Measurements from ENCODE around the gene PRPF38B. TPM values are rescaled to one million over a fixed set of nuclear protein-coding genes. Genes with fewer than 3 reads are reported as not detected.
A peak's percentile ranks its signal among the peaks of the same experiment; 100 is the strongest.

PRPF38B gene
- total RNA-seq, 1 donor from 2014 or later, result 36.9 TPM

DNA sequence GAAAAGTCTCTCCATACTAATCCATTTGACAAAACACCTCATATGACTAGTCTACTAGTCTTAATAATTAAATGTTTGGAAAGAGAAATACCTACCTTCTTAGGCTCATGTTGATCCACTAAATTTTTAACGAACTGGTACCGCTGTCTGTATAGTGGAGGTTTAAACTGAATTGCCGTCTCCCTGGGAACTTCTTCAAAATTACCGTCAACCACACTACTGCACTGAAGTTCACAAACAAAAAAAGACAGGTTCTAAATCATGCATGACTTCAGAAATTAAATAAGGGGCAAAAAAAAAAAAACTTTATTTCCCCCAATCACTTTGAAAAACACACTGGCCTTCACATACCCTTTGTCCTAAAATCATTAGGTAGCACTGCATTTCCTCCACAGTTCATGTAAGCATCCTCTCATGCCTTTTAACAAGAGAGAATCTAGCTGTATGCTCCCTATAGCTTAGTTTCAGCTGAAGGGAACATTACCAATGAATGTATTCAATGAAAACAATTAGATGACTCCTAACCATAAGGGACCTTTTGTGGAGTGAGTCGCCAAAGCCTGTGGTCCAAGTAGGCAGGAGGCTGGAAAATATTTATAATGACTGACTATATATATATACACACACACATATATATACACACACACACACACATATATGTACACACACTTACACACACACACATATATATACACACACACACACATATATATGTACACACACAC is 34.6 kb upstream of the PRPF38B start:
- no peak overlapping the region for H3K27ac ChIP-seq (ENCODE audit: low read depth, low read length)
- H3K4me2 ChIP-seq (ENCODE audit: low read length), result no peak overlapping the region
- Mint-ChIP-seq H3K4me1 (ENCODE audit: low read depth, unreplicated experiment) (no peaks in the 10 kb centered on the region), H3K27me3 (ENCODE audit: low read depth, unreplicated experiment) (peaks cover 2% of the 10 kb centered on the region), H3K36me3 (ENCODE audit: low read depth, unreplicated experiment) (no peaks in the 10 kb centered on the region), H3K27ac (ENCODE audit: unreplicated experiment) (no peak overlapping the region), H3K9me3 (ENCODE audit: unreplicated experiment) (no peaks in the 10 kb centered on the region), H3K4me3 (ENCODE audit: unreplicated experiment) (no peak overlapping the region)
- H4K20me1 ChIP-seq (ENCODE audit: insufficient read depth, low read length), result no peaks in the 10 kb centered on the region
- no peak for FAIRE-seq
- no peaks in the 10 kb centered on the region for H3K27me3 ChIP-seq (ENCODE audit: insufficient read depth, low read length)
- H3K79me2 ChIP-seq (ENCODE audit: insufficient read depth, low read length), result no peaks in the 10 kb centered on the region
- H3K4me3 ChIP-seq (ENCODE audit: insufficient read depth, low read depth, low read length), result no peak overlapping the region
- no peaks in the 10 kb centered on the region for H3K36me3 ChIP-seq (ENCODE audit: insufficient read depth, low read length)
- no peak overlapping the region for H3K9ac ChIP-seq (ENCODE audit: low read length)
- no peak for DNase-seq (ENCODE audit: low read depth)
- H3K4me1 ChIP-seq (ENCODE audit: insufficient read depth, low read length), result peaks cover 4% of the 10 kb centered on the region
- no peak overlapping the region for H2AFZ ChIP-seq (ENCODE audit: low read depth, low read length)
- TF ChIP-seq, protein P1, sequence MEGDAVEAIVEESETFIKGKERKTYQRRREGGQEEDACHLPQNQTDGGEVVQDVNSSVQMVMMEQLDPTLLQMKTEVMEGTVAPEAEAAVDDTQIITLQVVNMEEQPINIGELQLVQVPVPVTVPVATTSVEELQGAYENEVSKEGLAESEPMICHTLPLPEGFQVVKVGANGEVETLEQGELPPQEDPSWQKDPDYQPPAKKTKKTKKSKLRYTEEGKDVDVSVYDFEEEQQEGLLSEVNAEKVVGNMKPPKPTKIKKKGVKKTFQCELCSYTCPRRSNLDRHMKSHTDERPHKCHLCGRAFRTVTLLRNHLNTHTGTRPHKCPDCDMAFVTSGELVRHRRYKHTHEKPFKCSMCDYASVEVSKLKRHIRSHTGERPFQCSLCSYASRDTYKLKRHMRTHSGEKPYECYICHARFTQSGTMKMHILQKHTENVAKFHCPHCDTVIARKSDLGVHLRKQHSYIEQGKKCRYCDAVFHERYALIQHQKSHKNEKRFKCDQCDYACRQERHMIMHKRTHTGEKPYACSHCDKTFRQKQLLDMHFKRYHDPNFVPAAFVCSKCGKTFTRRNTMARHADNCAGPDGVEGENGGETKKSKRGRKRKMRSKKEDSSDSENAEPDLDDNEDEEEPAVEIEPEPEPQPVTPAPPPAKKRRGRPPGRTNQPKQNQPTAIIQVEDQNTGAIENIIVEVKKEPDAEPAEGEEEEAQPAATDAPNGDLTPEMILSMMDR (IDR thresholded peaks at IDR 0.05; ENCODE audit: insufficient read depth, low read depth, low read length), result no peak
- no peak for TF ChIP-seq EZH2 (IDR thresholded peaks at IDR 0.05; ENCODE audit: insufficient read depth, low read length)
- no peaks in the 10 kb centered on the region for H3K9me3 ChIP-seq (ENCODE audit: insufficient read depth, low read depth, low read length)

DNA sequence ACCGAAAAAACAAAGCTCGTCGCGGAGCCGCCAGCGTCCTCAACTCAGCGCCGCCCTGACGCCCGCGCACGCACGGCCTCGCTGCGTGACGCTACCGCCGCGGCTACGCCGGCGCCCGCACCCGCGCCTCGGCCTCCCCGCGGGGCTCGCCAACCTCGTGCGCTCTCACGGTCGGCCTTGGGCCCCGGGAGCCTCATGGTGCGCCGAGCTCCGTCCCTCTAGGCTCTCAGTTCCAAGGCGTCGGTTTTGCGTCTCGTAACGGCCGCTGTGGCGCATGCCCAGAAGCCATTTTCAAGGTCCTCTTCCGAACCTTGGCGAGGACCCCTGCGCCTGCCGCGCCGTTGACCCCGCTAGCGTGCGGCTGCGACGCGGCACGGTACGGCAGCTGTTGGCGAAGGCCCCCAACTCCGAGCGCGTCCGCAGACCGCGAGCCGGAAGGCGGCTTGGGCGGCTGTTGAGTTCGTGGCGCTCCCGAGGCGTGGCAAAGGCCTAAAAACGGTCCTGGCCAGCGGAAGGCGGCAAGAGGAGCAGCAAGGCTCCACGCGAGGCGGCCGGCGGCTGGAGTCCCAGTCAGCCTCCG is 31.0 kb upstream of the PRPF38B start, which contains the start of gene HENMT1:
Gene HENMT1 (minus strand): TSS at position 64 of the 580 bp plus-strand sequence. CDS start 1,209 bp downstream, outside the sequence.
- Histone ChIP-seq H4K20me1 (ENCODE audit: insufficient read depth, low read length) (no peaks in the 10 kb centered on the region), H3K4me2 (ENCODE audit: low read length) (peak within 1 kb of the TSS; percentile 92), H3K27ac (ENCODE audit: low read depth, low read length) (peak within 1 kb of the TSS; percentile 79), H3K4me3 (ENCODE audit: insufficient read depth, low read depth, low read length) (peak within 1 kb of the TSS; percentile 65), H3K79me2 (ENCODE audit: insufficient read depth, low read length) (no peaks in the 10 kb centered on the region), H3K4me1 (ENCODE audit: insufficient read depth, low read length) (peaks cover 4% of the 10 kb centered on the region), H3K27me3 (ENCODE audit: insufficient read depth, low read length) (no peaks in the 10 kb centered on the region), H3K36me3 (ENCODE audit: insufficient read depth, low read length) (no peaks in the 10 kb centered on the region), H3K9ac (ENCODE audit: low read length) (peak within 1 kb of the TSS; percentile 85), H2AFZ (ENCODE audit: low read depth, low read length) (peak within 1 kb of the TSS; percentile 92), H3K9me3 (ENCODE audit: insufficient read depth, low read depth, low read length) (no peaks in the 10 kb centered on the region)
- Mint-ChIP-seq H3K4me1 (ENCODE audit: low read depth, unreplicated experiment) (no peaks in the 10 kb centered on the region), H3K36me3 (ENCODE audit: low read depth, unreplicated experiment) (no peaks in the 10 kb centered on the region), H3K9me3 (ENCODE audit: unreplicated experiment) (no peaks in the 10 kb centered on the region), H3K27ac (ENCODE audit: unreplicated experiment) (peak within 1 kb of the TSS; percentile 41), H3K27me3 (ENCODE audit: low read depth, unreplicated experiment) (peaks cover 2% of the 10 kb centered on the region), H3K4me3 (ENCODE audit: unreplicated experiment) (peak within 1 kb of the TSS; percentile 75)
- peak; percentile 70 for DNase-seq (ENCODE audit: low read depth)
- no peak for FAIRE-seq
- TF ChIP-seq, protein P1 (IDR thresholded peaks at IDR 0.05; ENCODE audit: insufficient read depth, low read depth, low read length), result no peak
- no peak for TF ChIP-seq EZH2 (IDR thresholded peaks at IDR 0.05; ENCODE audit: insufficient read depth, low read length)

DNA sequence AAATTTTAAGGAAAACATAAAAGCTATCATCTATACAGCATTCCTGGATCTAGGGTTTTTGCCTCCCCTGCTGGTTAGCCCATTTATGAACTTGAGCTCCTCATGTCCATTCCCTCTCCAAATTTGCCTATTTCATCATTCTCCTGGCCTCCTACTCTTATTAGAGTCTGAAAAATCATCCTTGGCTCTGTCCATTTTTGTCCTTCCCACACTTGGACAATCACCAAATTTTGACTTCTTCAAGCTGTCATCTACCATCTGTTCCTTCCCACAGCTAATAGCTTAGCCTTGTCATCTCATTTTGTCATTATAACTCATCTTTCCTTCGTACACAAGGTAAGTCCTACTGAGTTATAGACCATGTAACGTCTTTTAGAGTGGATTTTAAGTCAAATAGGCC is 29.0 kb upstream of the PRPF38B start:
- Histone ChIP-seq H3K36me3 (ENCODE audit: insufficient read depth, low read length) (no peaks in the 10 kb centered on the region), H3K27ac (ENCODE audit: low read depth, low read length) (no peak overlapping the region), H3K9ac (ENCODE audit: low read length) (no peak overlapping the region), H3K4me2 (ENCODE audit: low read length) (no peak overlapping the region), H3K79me2 (ENCODE audit: insufficient read depth, low read length) (no peaks in the 10 kb centered on the region), H3K27me3 (ENCODE audit: insufficient read depth, low read length) (no peaks in the 10 kb centered on the region), H3K9me3 (ENCODE audit: insufficient read depth, low read depth, low read length) (no peaks in the 10 kb centered on the region), H4K20me1 (ENCODE audit: insufficient read depth, low read length) (no peaks in the 10 kb centered on the region), H3K4me3 (ENCODE audit: insufficient read depth, low read depth, low read length) (no peak overlapping the region), H3K4me1 (ENCODE audit: insufficient read depth, low read length) (peaks cover 4% of the 10 kb centered on the region), H2AFZ (ENCODE audit: low read depth, low read length) (no peak overlapping the region)
- Mint-ChIP-seq H3K4me3 (ENCODE audit: unreplicated experiment) (no peak overlapping the region), H3K4me1 (ENCODE audit: low read depth, unreplicated experiment) (no peaks in the 10 kb centered on the region), H3K27ac (ENCODE audit: unreplicated experiment) (no peak overlapping the region), H3K36me3 (ENCODE audit: low read depth, unreplicated experiment) (no peaks in the 10 kb centered on the region), H3K27me3 (ENCODE audit: low read depth, unreplicated experiment) (no peaks in the 10 kb centered on the region), H3K9me3 (ENCODE audit: unreplicated experiment) (no peaks in the 10 kb centered on the region)
- no peak for DNase-seq (ENCODE audit: low read depth)
- FAIRE-seq, result no peak
- TF ChIP-seq, protein P1 (IDR thresholded peaks at IDR 0.05; ENCODE audit: insufficient read depth, low read depth, low read length), result no peak
- TF ChIP-seq EZH2 (IDR thresholded peaks at IDR 0.05; ENCODE audit: insufficient read depth, low read length), result no peak
